HG02981 (cell line): Measurements from ENCODE around the gene DCDC2C.

ENCODE experiments used
- ATAC-seq: cut with Tn5 transposase; IDR thresholded peaks from one replicate; pipeline ENCODE4 v1.9.1; 2021; ENCODE audit warnings: mild to moderate bottlenecking, moderate library complexity; ENCODE audit not compliant: unreplicated experiment

The DCDC2C gene

DNA sequence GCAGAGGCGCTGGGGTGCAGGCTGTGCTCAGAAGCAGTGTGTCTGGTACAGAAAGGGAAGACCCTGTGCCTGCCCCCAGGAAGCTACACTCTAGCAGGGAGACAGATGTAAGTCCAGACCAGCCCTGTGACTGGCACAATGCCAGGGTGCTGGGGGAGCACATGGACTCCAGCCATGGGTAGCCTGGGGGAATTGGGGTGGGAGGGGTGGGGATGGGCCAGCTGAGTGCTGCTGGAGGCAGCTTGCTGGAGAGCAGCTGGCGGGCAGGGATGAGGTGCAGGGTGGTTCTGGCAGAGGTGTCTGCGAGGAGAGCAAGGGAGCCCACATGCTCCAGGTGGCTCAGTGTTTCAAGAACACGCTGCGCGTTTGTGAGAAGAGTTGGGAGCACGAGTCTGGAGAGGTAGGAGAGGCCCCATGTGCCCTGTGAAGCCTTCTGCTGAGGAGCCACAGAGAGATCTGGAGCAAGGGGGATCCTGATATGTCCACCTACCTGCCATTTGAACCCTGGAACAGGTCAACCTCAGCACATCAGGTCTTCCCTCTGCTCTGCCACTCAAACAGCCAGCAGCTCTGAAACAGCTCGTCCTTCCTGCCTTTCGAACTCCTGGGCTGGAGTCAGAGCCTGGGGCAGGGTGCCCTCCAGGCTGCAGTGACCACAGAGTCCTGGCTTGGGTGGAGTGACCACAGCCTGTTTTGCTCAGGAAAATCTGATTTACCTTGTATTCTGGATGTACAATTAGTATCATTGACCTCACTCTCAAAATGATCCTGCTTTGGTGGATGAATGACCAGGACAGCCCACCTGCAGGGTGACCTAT lies 30.3 kb upstream of the DCDC2C start:
- no peak for ATAC-seq

DNA sequence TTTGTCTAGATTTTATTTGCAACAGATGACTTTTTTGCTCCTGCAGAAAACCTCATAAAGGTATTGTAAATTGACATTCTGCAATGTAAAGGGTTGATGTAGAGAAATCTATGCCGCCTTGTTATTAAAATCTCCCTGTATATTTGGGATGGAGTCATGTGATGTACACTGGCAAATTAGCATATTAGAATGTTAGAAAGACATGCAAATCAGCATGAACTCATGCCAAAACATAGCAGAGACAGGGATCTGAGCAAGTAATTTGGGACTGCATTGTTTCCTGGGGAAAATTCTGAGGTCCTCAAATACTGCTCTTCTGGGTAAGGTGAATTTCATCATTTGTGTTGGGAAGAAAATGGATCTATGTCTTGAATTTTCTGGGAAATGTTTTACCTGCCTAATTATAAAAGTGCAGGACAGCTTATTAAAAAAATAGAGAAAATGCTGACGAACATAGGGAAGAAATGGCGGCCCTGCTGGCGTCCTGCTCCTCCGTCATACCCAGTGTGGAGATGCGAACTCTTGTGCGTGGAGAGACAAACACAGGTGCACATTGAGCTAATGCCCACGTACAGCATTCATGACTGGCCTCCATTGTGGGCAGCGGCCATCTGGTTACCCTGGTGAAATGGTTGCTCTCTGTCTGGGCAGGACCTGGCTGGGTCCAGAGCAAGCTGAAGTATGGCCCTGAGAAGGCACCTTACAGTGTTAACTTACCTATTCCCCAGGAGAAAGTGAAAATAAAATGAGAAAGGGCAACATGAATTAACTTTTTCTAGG lies 29.1 kb upstream of the DCDC2C start:
- ATAC-seq, result no peak

- no peak for ATAC-seq
Measured at GRCh38 chr2:3675687-3676086, 27.7 kb upstream of the DCDC2C start.

DNA sequence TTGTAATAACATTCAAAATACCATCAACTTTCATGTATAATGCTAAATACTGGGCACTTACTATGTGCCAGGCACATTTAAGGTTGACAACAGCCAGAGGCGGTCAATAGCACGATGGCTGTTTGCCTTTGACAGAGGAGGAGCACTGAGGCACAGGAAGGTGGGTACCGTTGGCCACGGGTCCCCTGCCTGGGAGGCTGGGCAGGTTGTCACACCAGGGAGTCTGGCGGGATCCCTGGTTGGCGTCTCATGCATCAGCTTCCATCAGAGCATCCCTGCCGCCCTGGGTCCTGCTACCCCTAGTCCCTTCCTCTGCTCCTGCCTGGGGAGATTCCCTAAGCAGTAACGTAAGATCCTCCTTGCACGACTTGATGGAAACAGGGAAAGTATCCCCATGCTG lies 25.9 kb upstream of the DCDC2C start:
- ATAC-seq, result no peak

GRCh38 chr2:3678212-3678611 lies 25.2 kb upstream of the DCDC2C start:
- no peak for ATAC-seq

GRCh38 chr2:3679180-3679579 lies 24.2 kb upstream of the DCDC2C start:
- no peak for ATAC-seq

DNA sequence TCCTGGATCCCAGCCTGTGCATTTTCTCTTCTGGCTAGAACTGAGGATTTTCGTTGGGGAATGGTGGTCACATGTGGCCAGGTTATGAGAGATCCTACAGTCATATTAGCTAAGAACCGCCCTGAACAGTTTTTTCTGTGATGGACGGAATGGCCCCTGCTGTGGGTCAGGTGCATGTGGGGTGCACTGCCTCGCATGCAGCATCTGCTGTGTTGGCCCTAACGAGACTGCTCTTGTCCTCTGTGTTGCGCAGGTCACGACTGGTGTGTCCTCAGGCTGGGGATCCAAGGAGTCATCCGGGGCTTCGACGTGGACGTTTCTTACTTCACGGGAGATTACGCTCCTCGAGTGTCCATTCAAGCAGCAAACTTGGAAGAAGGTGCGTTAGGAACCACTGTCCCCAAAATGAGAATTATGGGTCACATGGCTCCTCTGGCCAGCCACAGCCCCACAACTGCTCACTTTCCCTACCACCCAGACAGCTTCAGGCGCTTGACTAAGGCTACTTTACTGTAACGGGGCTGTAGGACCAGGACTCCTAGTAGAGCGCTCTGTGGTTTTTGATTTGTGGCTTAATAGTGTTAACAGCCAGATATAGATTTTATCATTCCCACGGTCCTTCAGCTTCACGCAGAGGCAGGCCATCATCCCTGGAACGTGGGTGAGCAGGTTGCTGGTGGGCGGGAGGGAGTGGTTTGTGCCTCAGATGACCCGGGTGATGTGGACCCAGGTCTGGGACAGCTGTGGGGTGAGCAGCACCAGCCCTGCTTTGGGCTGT lies 23.6 kb upstream of the DCDC2C start:
- ATAC-seq, result no peak

GRCh38 chr2:3680548-3681345 lies 22.6 kb upstream of the DCDC2C start:
- ATAC-seq, result no peak

GRCh38 chr2:3681625-3682024 lies 21.8 kb upstream of the DCDC2C start:
- no peak for ATAC-seq

- ATAC-seq, result no peak
Measured at GRCh38 chr2:3682811-3683210, 20.6 kb upstream of the DCDC2C start.

DNA sequence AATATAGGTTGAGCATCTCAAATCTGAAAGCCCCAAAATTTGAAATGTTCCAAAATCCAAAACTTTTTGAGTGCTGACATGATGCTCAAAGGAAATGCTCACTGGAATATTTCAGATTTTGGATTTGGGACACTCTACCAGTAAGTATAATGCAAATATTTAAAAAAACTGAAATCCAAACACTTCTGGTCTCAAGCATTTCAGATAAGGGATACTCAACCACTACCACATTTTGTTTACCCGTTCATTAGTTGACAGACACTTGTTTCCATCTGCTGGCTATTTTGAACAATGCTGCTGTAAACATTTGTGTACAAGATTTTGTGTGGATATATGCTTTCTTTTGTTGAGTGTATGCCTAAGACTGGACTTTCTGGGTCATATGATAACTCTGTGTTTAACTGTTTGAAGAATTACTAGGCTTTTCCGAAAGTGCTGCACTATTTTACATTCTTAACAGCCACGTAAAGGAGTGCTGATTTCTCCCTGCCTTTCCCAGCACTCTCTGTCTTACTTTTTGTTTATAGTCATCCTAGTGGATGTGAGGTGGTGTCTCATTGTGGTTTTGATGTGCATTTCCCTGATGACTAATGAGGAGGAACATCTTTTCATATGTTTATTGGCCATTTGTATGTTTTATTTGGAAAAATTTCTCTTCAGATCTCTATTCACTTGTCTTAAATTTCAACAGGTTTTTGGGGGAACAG lies 19.5 kb upstream of the DCDC2C start:
- ATAC-seq, result no peak

GRCh38 chr2:3689998-3690748 lies 13.2 kb upstream of the DCDC2C start:
- no peak for ATAC-seq

DNA sequence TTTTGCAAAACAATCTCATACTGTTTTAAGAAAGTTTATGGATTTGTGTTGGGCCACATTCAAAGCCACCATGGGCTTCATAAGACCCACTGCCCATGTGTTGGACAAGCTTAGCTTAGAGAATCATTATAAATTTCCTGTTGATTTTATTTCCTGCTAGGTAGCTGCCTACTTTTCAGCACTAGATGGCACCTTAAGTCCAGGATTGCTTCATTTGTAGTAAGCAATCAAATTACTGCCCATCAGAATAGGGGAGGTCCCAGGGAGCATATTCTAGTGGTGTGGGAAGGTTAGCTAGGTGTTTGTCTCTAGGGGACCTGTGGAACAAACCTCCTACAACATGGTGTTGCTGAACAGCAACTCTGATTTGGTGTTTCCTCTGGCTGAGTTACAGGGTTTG lies 11.0 kb upstream of the DCDC2C start:
- no peak for ATAC-seq

- no peak for ATAC-seq
Measured at GRCh38 chr2:3696545-3696944, 6.8 kb upstream of the DCDC2C start.

DNA sequence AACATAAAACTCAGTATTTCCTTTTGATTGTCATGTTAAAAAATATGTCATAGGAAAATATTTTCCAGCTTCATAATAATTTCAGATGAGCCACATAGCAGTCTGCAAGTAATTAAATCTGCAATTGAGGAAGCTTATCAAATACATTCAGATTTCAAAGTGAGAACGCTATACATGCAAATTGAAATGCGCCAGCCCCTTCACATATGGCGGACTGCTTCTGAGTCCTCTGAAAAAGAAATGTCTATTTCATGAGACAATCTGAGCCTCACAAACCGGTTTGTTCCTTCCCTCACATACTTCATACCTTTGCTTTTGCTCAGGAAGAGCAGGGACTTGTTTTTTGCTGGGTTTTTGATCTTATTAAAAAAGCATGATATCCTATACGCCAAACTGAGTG lies 2.3 kb upstream of the DCDC2C start:
- no peak for ATAC-seq

DNA sequence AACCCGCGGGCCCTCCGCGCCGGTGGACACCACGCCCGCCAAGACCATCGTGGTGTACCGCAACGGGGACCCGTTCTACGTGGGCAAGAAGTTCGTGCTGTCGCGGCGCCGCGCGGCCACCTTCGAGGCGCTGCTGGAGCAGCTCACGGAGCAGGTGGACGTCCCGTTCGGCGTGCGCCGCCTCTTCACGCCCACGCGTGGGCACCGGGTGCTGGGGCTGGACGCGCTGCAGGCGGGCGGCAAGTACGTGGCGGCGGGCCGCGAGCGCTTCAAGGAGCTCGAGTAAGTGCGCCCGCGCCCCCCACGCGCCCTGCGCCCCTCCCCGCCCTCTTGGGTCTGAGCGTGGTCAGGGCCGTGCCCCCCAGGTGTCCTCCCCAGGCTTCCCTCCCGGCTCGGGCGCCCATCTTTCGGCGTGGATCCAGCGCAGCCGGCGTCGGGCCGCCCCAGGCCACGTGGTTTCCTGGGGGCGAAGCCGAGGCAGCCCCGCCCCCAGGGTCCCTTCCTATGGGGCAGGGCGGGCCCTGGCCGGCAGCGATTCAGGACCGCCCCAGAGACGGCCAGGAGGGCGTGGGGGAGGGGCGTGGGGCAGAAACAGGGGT lies 481 bp downstream of the DCDC2C start:
- no peak for ATAC-seq

- no peak for ATAC-seq
Measured at GRCh38 chr2:3704692-3705091, 1.3 kb downstream of the DCDC2C start.

DNA sequence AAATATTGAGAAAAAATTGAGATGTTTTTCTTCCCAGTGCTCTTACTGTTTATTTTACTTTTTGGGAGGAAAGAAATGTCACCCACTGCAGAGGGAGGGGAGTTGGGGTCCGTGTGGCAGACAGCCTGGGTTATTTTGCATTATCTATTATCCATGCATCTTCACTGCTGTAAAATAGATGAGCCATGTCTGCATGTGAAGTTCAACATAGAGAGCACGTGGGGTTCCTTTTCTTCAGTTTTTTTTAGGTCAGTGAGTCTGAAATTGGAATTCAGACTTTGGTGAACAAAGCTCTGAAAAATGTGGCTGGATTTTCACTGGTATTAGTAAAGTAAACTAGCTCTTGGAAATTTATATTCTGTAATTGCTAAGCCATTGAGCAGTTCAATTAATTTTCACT lies 2.4 kb downstream of the DCDC2C start:
- no peak for ATAC-seq

DNA sequence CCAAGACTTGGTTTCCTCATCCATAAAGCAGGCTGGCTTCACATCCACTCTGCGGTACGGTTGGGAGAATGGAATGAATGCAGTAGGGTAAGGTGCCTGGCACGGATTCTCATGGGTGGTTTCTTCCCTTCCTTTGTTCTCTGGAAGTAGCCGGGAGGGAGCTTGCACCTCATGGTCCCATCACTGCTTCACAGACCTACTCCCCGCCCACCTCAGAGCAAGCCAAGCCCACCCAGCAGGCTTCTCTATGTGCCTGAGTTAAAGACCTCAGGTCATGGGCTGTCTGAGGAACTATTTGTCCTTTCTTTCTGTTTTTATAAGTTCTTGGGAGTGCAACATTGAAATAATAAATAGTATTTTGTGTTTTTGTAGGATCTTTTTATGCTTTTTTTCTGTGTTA lies 3.5 kb downstream of the DCDC2C start:
- ATAC-seq, result no peak
